Inflammatory macrophage (primary cell): ENCODE data around the gene C3orf20.
"Not testable (repeated sequence)": the region's sequence is repeated elsewhere in the genome, so short reads cannot be mapped to it uniquely, and the experiment has no call there.

Experiments
- DNase-seq, 2 donors: peaks; one replicate each; pipeline ENCODE4 v3.0.0-alpha.2; 2020 to 2022

Gene C3orf20

DNA sequence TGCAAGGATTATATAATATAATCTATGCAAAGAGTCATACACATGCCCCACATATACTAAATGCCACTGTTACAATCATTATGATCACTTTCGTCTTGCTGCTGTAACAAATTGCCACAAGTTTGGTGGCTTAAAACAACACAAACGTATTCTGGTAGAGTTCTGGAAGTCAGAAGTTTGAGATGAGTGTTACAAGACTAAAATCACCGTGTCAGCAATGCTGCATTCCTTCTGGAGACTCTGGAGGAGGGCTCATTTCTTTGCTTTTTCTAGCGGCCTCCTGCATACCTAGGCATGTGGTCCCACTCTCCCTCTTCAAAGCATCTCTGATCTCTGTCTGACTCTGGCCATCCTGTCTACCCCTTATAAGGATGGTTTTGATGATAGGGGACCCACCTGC is 24.7 kb upstream of the C3orf20 start:
- DNase-seq = no peak

DNA sequence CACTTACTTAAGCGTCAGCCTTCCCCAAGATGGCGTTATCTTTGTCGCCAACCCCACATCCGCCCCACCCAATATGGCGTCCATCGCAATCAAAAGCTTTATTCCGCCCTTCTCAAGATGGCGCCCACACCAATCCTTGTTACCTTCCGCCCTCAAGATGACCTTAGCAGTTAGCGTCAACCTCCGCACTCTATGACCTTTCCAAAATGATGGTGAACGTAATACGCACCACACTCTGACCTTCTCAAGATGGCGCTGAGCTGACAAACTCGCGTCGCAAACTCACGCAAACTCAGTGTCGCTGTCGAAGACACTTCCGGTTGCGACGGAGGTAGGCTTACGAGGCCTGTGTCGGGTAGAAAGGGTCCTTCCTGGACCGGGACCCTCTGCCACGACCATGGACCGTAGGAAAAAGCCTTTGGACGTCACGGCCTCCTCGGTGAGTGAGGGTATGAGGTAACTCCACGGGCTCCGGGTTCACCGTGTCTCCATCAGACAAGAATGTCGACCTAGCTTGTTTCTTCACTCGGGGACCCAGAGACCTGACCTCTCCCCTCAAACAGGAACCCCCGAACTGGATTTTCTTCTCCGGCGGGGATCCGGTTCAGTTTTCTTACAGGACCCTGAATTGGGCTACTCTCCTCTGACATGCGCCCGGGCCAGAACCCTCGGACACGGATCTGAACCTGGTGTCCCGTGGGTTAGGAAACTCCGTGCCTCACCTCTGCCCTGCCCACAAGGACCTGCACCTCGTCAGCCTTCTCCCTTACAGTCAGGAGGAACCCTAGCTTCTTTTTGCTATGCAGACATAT is 23.3 kb upstream of the C3orf20 start, which contains the start of gene CCDC174:
TSS of gene CCDC174 (plus strand) at position 323 of the 812 bp plus-strand sequence. CDS start at position 398, 75 bp downstream.
- DNase-seq = peak; percentile 99 to 100

DNA sequence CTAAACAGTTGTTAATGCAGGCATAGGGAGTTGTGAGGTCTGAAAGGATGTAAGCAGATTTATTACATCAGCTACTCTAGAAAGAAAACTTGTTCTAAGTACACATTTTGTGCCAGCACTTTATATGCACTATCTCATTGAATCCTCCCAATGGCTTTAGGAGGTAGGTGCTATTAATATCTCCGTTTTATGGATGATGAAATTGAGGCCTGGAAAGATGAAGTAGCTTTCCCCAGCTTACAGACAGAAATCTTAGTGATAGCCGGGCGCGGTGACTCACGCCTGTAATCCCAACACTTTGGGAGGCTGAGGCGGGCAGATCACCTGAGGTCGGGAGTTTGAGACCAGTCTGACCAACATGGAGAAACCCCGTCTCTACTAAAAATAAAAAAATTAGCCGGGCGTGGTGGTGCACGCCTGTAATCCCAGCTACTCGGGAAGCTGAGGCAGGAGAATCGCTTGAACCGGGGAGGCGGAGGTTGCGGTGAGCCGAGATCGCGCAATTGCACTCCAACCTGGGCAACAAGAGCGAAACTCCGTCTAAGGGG is 22.5 kb upstream of the C3orf20 start:
- not testable (repeated sequence) for DNase-seq

DNA sequence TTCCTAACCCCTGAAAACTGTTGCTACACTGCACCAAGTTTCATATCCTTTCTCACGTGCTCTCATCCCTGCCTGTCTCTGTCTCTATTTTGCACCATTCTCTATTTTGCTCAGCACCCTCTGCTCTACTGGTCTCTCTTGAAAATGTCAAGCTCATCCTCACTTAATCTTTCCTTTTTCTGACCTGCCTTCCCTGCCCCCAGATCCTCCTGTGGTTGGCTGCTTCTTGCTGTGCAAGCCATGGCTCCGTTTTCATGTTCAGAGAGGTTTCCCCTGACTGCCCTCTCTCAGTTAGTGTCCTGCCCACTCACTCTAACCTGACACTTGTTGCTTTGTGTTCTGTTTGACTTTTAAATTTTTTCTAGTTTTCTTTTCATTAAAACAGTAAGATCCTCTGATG is 17.4 kb upstream of the C3orf20 start:
- no peak for DNase-seq

DNA sequence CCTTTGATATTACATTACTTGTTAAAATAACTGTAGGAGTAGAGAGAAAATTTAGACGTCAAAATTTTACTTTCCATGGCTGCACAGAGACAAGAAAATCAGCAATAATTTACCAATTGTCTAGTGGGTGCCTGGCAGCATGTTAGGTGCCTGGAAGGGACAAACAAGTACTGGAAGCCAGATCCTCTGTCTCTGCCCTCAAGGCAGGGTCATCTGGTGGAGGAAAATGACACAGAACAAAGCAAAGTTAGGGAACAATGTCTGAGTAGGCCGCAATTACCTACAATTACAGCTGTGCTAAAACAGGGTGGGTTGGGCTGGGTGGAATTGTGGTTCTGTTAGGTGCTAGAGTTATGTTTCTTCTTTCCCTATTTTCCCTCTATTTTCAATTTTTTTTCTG is 16.0 kb upstream of the C3orf20 start:
- no peak for DNase-seq

DNA sequence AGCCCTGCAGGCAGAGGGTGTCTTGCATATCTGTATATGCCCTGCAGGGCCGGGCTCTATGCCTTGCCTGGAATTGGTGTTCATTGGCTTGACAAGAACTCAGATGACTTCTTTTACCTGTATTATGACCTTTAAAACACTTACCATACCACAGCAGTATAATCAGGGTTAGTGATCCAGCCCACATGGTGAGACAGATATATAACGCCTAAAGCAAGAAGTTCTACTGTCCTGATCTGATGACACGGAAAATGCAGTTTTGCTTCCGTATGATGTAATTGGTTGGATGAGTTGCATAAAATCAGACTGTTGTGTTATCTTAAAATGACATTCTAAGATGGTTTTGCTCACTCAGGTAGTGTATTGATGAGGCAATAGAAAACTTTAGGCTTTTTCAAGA is 14.0 kb upstream of the C3orf20 start:
- DNase-seq = no peak

DNA sequence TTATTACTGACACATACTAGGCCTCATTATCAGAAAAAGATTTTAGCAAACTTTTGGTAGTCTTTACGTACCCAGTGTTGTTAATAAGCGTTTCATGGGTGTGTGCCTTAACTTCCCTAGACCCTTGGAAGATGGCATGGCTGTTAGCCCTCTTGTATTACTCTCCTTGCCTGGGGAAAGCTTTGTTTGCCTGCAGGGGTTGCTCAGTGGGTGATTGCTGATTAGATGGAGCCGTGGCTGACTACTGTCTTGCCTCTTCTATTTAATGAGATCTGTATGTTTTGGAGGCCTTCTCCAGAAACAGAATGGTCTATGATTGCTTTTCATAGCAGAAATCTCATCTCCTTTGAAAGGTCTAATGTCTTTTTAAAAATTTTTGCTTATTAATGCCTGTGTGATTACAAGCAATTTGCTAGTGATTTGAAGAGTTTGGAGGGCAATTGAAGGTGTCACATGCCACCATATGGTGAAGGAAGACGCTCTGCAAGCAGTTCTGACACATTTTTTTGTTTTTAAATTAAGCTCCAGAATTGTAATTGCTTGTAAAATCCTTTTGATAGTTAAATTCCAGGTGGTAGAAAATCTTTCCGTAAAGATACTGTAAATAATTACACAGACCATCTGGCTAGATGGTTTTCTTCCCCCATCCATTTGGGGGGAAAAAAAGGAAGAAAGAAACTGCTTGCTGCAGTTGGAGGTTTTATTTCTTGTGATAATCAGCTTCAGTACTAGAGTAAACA is 11.4 kb upstream of the C3orf20 start:
- DNase-seq = no peak

DNA sequence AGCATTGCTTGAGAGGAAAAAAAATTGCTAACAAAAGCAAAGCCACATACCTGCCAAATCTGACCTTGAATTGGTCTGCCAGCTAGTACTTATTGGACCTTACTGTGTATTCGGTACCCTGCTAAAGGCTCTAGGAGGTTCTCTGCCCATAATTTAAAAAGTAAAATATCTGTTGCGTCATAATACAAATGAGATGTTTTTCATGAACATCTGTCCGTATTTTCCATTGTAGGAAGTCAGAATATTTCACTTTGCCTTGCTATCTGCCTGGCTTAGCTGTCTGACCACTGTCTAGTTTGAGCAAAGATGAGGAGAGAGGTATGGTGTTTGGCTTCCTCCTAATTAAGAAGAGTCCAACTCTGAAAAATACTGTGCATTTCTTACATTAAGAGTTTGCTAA is 10.8 kb upstream of the C3orf20 start:
- no peak for DNase-seq

DNA sequence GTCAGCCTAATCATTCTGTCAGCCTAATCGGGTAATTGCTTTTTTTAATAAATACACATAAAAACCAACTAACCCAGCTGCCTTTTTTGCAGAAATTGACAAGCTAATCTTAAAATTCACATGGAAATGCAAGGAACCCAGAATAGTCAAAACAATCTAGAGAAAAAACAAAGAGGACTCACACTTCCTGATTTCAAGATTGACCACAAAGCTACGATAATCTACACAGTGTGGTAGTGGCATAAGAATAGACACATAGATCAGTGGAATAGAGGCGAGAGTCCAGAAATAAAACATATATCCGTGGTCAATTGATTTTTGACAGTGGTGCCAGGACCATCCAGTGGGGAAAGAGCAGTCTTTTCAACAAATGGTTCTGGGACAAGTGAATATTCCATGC is 2.4 kb upstream of the C3orf20 start:
- no peak for DNase-seq

DNA sequence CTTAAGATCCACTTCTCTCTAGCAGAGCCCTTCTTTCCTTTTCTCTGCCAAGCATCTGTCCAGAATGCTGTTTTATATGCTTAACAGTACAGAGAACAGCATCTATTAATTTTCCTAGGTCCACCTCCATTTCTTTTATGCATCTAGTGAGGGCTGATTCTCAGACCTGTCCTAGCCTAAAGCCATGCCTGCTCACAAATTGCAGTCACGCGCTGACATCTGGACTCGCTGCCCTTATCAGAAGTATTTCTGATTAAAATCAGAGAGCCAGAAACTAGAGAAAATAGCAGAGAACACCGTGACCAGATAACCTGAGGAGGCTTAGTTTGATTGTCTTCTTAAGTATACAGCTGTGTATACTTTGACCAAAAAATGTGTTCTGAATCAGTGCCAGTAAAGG is 1.9 kb downstream of the C3orf20 start:
- DNase-seq = no peak

DNA sequence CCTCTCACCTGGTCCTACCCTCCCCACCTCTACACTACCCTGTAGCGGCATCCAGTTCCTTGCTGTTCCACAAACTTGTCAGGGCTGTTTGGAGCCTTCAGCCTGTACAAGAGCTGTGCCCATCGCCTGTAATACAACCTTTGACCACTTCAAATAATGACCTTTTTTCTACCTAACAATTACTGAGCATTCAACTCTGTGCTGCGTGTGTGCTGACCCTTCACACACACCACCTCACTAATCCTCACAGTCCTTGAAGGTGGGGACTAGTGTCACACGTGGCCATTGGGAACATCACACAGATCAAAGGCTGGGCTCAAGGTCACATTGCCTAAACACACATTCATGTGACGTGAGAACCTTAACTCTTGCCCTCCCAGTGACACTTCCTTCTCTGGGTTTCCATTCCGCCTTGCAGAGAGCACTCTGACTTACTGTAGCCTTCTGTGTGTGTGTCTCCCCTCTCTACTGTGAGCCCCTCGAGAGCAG is 3.1 kb downstream of the C3orf20 start:
- no peak for DNase-seq

DNA sequence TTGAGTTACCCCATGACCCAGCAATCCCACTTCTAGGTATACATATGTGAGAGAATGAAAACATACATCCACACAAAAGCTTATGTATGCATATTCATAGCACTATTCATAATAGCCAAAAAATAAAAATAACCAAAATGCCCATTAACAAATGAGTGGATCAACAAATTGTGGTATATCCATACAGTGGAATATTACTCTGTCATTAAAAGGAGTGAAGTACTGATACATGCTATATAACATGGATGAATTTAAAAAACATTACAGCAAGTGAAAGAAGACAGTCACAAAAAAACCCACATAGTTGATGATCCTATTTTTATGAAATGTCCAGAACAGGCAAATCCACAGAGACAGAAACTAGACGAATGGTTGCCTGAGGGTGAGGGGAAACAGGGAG is 5.2 kb downstream of the C3orf20 start:
- no peak for DNase-seq

DNA sequence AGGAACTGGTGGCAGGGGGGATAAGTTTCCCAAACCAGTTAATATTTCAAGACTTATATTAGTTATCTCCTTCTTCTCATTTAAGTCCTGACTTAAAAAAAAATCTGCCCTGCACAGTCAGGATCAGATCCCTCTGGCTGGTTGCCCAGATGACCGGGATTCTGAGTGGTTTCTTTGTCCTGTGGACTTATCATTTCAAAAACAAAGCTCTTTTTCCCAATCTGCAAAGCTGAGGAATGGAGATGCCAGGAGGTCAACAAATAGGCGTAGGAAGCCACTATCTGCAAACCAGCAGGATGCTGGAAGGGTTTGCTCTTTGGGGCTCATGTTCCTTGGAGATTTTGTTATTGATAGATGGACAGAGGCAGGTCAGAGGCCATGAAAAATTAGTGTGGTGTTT is 5.8 kb downstream of the C3orf20 start:
- DNase-seq = no peak

DNA sequence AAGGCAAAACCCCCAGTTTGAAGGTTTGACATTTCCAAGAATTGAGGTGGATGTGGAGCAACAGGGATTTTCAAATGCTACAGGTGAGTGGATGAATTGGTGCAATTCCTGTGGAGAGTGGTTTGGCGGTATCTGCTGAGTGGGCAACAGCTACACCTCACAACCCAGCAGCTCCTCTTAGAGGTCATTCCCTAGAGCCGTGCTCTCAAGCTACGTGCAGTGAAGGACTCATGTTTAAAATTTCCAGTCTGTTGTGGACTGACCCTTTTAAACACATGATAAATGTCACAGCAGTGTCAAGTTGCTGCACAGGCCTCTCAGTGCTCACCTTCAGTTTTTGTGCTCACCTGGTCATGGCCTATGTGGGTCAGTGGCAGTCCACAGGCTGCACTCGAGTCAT is 9.5 kb downstream of the C3orf20 start:
- DNase-seq = no peak

DNA sequence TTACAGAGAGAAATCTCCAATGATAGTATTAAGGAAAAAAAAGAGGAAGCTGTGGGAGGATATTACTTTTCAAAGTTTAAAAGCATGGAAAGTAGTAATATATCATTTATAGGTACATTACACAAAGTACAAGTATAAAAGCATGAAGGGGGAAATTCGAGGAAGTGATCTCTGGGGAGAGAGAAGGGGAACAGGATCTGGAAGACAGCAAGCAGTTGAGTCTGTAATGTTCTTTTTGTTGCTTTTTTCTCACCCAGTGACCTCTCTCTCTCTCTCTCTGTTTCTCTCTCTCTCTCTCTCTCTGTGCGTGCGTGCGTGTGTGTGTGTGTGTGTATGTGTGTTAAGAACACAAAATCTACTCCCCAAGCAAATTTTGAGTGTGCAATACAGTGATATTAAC is 10.2 kb downstream of the C3orf20 start:
- DNase-seq = peak in 1 of 2 donors; percentile 5

DNA sequence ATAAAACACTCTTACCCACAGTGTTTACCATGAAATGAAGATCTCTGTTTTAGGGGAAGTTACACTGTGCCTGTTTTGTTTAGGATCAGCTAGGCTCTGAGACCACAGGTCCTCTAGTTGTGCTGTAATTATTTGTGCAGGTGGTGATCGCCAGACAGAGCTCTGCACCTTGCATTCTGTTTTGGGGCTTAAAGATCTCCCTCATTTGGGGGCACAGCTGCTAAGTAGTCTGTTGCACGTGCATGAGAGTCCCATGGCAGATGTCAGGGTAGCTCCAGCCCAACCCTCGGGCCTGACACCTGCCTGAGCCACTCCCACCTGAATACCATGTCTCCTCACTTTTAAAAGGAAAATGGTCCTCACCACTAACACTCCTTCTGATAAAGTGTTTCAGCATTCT is 12.4 kb downstream of the C3orf20 start:
- no peak for DNase-seq

DNA sequence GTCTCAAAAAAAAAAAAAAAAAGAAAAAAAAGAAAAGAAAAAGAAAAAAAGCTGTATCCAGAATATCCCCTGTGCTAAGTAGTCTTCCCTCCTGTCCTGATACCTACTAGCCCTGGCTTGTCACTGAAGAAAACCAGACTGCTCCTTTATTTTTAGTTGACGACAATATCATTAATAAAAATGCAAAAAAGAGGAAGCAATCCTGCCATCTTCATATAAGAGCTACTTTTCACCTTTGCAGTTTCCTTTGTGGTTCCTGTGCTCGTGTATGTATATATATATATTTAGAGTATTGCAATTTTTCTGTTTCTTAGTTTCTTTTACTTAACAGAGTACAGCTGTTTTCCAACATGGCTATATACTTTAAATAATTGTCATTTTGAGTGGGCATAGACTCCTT is 13.6 kb downstream of the C3orf20 start:
- DNase-seq = no peak

DNA sequence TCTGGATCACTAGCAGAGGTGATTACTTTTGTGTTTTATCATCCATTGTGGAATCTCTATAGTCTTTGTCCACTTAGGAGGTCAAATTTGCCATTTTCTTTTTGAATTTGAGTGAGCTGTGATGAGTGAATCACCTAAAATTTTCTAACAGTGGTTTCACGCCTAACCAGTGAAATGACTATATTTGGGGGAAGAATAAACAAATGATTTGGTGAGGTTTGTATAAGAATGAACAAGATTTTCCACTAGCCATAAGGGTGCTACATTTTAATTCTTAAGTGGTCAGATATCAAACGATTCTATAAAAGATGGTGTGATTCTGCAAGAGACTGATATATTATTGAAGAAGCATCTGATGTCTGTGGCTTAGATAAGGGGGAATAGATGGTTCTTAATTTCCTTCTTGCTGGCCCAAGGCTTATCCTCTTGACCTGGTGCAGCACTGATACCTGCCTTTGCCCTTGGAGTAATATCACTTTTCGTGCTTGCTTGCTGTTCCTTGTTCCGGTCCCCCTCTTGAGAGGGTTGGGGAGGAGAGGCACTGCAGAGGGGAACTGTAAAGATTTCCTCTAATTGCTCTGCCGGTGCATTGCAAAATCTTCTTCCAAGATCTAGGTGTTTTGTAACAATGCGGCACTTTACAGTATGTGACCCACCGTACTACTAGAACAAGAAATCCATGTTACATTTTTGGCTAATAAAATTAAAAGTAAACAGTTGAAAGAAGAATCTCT is 14.5 kb downstream of the C3orf20 start:
- DNase-seq = peak; percentile 12 to 30

DNA sequence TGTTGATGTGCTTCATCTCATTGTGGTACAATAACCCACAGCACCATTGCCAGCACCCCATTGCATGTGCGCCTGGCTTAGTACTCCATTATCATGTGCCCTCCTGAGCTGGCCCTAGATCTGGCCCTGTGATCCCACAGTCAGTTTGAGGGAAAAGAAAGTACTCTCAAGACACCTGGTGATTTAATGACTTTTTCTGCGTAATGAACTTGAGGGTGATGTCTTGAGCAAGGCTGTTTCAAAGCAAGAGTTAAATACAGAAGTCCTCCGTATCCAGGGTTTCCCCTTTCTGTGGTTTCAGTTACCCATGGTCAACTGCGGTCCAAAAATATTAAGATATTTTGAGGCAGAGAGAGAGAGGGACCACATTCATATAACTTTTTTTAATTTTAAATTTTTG is 16.3 kb downstream of the C3orf20 start:
- peak; percentile 74 to 76 for DNase-seq

DNA sequence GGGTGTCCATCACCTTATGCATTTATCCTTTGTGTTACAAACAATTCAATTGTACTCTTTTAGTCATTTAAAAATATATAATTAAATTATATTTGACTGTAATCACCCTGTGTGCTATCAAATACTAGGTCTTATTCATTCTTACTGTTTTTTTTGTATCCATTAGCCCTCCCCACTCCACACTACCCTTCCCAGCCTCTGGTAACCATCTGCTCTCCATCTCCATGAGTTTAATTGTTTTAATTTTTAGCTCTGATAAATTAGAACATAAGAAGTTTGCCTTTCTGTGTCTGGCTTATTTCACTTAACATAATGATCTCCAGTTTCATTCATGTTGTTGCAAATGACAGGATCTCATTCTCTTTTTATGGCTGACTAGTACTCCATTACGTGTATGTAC is 16.8 kb downstream of the C3orf20 start:
- DNase-seq = peak in 1 of 2 donors; percentile 9

DNA sequence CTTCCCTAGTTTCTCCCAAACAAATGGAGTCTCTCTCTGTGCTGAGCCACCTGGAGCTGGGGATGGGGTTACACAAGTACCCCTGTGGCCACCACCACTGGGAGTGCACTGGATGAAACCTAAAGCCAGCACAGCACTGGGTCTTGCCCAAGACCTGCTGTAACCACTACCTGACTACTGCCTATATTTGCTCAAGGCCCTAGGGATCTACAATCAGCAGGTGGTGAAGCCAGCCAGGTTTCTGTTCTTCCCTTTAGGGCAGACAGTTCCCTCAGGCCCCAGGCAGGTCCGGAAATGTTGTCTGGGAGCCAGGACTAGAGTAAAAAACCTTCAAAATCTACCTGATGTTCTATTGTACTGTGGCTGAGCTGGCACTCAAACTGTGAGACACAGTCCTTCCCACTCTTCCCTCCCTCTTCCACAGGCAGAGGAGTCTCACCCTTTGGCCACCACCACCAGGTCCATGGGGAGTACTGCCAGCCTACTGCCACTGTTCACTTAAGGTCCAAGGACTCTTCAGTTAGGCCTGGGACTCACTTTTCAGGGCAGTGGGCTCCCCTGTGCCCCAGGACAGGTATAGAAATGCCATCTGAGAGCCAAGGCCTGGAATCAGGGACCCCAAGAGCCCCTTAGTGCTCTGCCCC is 23.8 kb downstream of the C3orf20 start:
- DNase-seq = no peak

DNA sequence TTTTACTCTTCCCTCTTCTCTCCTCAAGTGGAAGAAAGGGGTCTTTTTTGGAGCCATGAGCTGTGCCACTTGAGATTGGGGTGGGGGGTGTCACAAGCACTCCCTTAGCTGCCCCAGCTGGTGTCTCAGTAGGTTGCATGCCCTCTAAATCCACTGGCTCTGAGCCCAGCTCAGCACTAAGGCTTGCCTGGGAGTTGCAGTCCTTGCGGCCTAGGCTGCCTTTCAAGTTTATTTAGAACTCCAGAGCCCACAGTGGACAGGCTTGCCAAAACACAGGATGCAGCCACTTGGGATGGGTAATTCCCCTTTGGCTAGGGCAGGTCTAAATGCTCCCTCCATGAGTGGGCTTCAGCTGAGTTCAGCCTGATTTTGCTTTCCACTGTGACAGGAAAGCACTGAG is 24.7 kb downstream of the C3orf20 start:
- no peak for DNase-seq
